ENCODE data around the gene LRP8.

DNA sequence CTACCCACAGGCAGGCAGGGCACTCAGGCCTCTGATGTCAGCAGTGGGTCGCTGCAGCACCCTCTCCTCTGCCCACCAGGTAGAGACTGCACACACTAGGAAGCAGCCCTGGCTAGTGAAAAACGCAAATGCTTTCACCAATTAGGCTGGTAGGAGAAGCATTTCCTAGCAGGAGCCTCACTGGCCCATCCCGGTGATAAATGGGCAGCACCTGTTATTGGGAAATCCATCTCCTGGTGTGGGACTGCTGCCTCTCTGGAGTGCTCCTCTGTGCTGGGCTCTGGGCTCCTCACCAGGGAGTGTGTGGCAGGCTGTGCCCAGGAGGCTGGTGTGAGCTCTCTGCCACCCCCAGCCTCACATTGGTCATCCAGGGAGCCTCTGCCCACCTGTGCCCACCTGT, 28.6 kb downstream of the LRP8 start:
- TF ChIP-seq CREB1 (CRISPR knock-in tag; IDR thresholded peaks at IDR 0.05) (no peak), TCF7 (CRISPR knock-in tag; IDR thresholded peaks at IDR 0.05; ENCODE audit: low read depth) (no peak), ZNF671 (CRISPR knock-in tag; IDR thresholded peaks at IDR 0.05) (no peak), JUN (CRISPR knock-in tag; IDR thresholded peaks at IDR 0.05) (no peak), TEAD4 (CRISPR knock-in tag; IDR thresholded peaks at IDR 0.05) (no peak), NFYB (CRISPR knock-in tag; conservative IDR thresholded peaks at IDR 0.05; ENCODE audit: low read depth) (no peak)
- TF ChIP-seq, protein P1, sequence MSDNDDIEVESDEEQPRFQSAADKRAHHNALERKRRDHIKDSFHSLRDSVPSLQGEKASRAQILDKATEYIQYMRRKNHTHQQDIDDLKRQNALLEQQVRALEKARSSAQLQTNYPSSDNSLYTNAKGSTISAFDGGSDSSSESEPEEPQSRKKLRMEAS (CRISPR knock-in tag; IDR thresholded peaks at IDR 0.05), result no peak
- TF ChIP-seq, protein P2, sequence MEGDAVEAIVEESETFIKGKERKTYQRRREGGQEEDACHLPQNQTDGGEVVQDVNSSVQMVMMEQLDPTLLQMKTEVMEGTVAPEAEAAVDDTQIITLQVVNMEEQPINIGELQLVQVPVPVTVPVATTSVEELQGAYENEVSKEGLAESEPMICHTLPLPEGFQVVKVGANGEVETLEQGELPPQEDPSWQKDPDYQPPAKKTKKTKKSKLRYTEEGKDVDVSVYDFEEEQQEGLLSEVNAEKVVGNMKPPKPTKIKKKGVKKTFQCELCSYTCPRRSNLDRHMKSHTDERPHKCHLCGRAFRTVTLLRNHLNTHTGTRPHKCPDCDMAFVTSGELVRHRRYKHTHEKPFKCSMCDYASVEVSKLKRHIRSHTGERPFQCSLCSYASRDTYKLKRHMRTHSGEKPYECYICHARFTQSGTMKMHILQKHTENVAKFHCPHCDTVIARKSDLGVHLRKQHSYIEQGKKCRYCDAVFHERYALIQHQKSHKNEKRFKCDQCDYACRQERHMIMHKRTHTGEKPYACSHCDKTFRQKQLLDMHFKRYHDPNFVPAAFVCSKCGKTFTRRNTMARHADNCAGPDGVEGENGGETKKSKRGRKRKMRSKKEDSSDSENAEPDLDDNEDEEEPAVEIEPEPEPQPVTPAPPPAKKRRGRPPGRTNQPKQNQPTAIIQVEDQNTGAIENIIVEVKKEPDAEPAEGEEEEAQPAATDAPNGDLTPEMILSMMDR (IDR thresholded peaks at IDR 0.05), result no peak
- TF ChIP-seq, protein P3, sequence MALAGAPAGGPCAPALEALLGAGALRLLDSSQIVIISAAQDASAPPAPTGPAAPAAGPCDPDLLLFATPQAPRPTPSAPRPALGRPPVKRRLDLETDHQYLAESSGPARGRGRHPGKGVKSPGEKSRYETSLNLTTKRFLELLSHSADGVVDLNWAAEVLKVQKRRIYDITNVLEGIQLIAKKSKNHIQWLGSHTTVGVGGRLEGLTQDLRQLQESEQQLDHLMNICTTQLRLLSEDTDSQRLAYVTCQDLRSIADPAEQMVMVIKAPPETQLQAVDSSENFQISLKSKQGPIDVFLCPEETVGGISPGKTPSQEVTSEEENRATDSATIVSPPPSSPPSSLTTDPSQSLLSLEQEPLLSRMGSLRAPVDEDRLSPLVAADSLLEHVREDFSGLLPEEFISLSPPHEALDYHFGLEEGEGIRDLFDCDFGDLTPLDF (CRISPR knock-in tag; IDR thresholded peaks at IDR 0.05), result no peak
